GM13976 (cell line): ENCODE data around the gene ELOB.

Source experiments
- DNase-seq: peaks from one replicate; pipeline ENCODE4 v3.0.0; 2012; ENCODE audit warnings: low spot score
- CTCF ChIP-seq: IDR thresholded peaks from 2 replicates; pipeline ENCODE4 v1.5.1; 2012; ENCODE audit warnings: borderline replicate concordance, mild to moderate bottlenecking; ENCODE audit not compliant: insufficient read depth; ENCODE audit errors: extremely low read depth, missing control alignments, control extremely low read depth
- in situ Hi-C: fragments of 300-500 bp; cut with MboI; formaldehyde crosslinking; loops from one replicate; pipeline ENCODE4 v1.12.0; 2022; ENCODE audit warnings: low sequenced_read_pairs, mixed read lengths, inconsistent platforms; ENCODE audit not compliant: unreplicated experiment

The ELOB gene

GRCh38 chr16:2777231-2777902 is at the start of gene ELOB:
TSS of gene ELOB (minus strand) at chr16:2777280. CDS start at chr16:2777239, 41 bp downstream.
- peak; percentile 99 for DNase-seq
- in situ Hi-C loops = no loop called here
- no peak for TF ChIP-seq CTCF

DNA sequence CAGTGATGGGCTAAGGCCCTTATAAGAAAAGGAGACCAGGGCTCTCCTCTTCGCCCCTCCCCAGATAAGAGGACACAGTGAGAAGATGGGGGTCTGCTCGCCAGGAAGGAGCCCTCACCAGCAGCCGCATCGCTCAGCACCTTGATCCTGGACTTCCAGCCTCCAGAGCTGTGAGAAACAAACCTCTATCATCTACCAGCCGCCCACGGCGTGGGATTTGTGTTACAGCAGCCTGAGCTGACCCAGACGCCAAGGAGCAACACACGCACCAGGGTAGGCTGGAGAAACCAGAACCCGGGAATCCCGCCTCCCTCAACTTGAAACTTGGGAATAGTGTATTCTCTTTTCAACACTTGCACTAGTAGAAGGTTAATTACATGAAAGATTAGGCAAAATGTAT is 48.8 kb upstream of the ELOB start:
- in situ Hi-C loops = no loop called here

GRCh38 chr16:2825049-2825742 is 48.1 kb upstream of the ELOB start:
- no peak for DNase-seq
- in situ Hi-C loops = no loop called here
- no peak for TF ChIP-seq CTCF

More for the DNA sequence above, 48.8 kb upstream of the ELOB start:
- no peak for DNase-seq
- TF ChIP-seq CTCF = no peak

- in situ Hi-C loops = no loop called here
- no peak for TF ChIP-seq CTCF
Observed at GRCh38 chr16:2824626-2825025, 47.5 kb upstream of the ELOB start.

DNA sequence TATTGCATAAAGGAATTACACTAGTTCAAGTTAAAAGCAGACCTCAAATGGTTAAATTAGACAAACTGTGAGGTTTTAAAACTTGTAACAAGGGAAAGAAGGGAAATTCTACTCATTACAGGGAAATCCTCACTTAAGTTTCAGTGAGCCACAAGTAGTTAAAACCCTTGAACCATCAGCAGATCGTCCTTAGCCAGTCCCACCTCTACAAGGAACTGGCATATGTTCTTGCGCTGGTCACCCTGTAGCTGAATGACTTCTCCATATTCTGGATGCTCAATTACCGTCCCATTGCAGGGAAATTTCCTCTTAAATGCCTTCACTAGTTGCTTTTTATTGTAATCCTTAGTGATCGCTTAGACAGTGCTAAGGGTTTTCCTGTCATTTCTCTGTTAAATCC is 45.4 kb upstream of the ELOB start:
- TF ChIP-seq CTCF = no peak
- in situ Hi-C loops = no loop called here
- DNase-seq = no peak

More at GRCh38 chr16:2824626-2825025, 47.5 kb upstream of the ELOB start:
- DNase-seq = no peak

GRCh38 chr16:2822158-2822495 is 45.0 kb upstream of the ELOB start:
- DNase-seq = no peak
- in situ Hi-C loops = no loop called here
- no peak for TF ChIP-seq CTCF
